K562 (cell line): Measurements from ENCODE around the gene SMIM35.

Experiments used
- ADNP ChIP-seq: fragments of 200-800 bp; sonication (Bioruptor generic); IDR thresholded peaks from 2 replicates; pipeline ENCODE4 v1.6.1; 2016; ENCODE audit warnings: missing genetic modification characterization, missing compliant biosample characterization
- CBX8 ChIP-seq: fragments of 200-600 bp; sonication (generic); IDR thresholded peaks from 2 replicates; pipeline ENCODE4 v1.6.1; 2012; ENCODE audit warnings: borderline replicate concordance, mixed run types, low read depth, mild to moderate bottlenecking, moderate library complexity, mixed read lengths, low read length, control low read depth, inconsistent platforms; ENCODE audit not compliant: poor library complexity, severe bottlenecking; ENCODE audit errors: extremely low read depth
- ETV5 ChIP-seq: sonication (generic); formaldehyde crosslinking; IDR thresholded peaks from 2 replicates; pipeline ENCODE4 v1.4.0; 2020; ENCODE audit warnings: low read depth, mild to moderate bottlenecking, missing genetic modification reagents
- MTA2 ChIP-seq: fragments of 450-650 bp; IDR thresholded peaks from 2 replicates; pipeline ENCODE4 v1.6.1; 2016; ENCODE audit warnings: low read depth
- MYC ChIP-seq, 2 experiments: fragments of 250-450 bp in 1 of 2; sonication (Bioruptor Pico) in 1 of 2; IDR thresholded peaks; 2 replicates each; pipeline versions ENCODE4 v1.5.1 to v1.6.1; 2012 to 2021; ENCODE audit warnings: low read depth in 2 of 2, borderline replicate concordance in 1 of 2, improper control_type of control experiment in 1 of 2, low read length in 1 of 2, mild to moderate bottlenecking in 1 of 2, moderate library complexity in 1 of 2
- RBBP5 ChIP-seq: fragments of 200-600 bp; sonication (generic); IDR thresholded peaks from 2 replicates; pipeline ENCODE4 v1.6.1; 2012; ENCODE audit warnings: borderline replicate concordance, mild to moderate bottlenecking, low read length, control low read depth, inconsistent platforms; ENCODE audit not compliant: insufficient read depth, poor library complexity, severe bottlenecking
- TBP ChIP-seq: optimal IDR thresholded peaks from 2 replicates; pipeline ENCODE3; 2011; ENCODE audit warnings: low read depth, low read length, improper control_type of control experiment
- ZNF12 ChIP-seq: sonication (generic); formaldehyde crosslinking; IDR thresholded peaks from 2 replicates; pipeline ENCODE4 v1.4.0; 2020; ENCODE audit warnings: mild to moderate bottlenecking, missing genetic modification reagents
- ZZZ3 ChIP-seq: fragments of 450-650 bp; IDR thresholded peaks from 2 replicates; pipeline ENCODE4 v1.6.1; 2016; ENCODE audit warnings: antibody characterized with exemption, mild to moderate bottlenecking, moderate library complexity
- TF ChIP-seq, protein P1 (sequence below), 3 experiments: IDR thresholded peaks in 2 of 3; conservative IDR thresholded peaks in 1 of 3; 2 replicates each; pipeline ENCODE4 v1.5.1; 2011 to 2012; ENCODE audit warnings: low read length in 3 of 3, mild to moderate bottlenecking in 3 of 3, control low read depth in 2 of 3, improper control_type of control experiment in 1 of 3, inconsistent platforms in 1 of 3, low read depth in 1 of 3, mixed read lengths in 1 of 3, moderate library complexity in 1 of 3; ENCODE audit not compliant: insufficient read depth in 2 of 3
- TF ChIP-seq, protein P2 (sequence below): fragments of 250-450 bp; sonication (Bioruptor Pico); IDR thresholded peaks from 2 replicates; pipeline ENCODE4 v1.8.0; 2021; ENCODE audit warnings: borderline replicate concordance, mild to moderate bottlenecking, moderate library complexity; ENCODE audit not compliant: poor library complexity, severe bottlenecking

DNA sequence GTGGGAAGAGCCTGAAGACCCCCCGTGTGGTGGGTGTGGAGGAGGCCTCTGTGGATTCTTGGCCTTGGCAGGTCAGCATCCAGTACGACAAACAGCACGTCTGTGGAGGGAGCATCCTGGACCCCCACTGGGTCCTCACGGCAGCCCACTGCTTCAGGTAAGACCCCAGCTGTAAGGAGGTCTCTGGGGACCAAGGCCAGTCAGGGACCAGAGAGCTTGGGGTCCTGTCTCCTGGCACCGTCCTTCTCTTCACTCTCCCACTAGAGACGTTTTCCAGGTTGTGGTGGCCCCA, 24.9 kb upstream of the SMIM35 start:
- TF ChIP-seq TBP (no peak), ZNF12 (no peak), ETV5 (CRISPR knock-in tag) (no peak), MTA2 (no peak), MYC (IDR thresholded peaks at IDR 0.05; ENCODE audit: low read depth, low read length) (no peak), MYC (CRISPR knock-in tag; IDR thresholded peaks at IDR 0.05; ENCODE audit: borderline replicate concordance, low read depth) (no peak), ADNP (tag) (no peak), RBBP5 (no peak), CBX8 (no peak), ZZZ3 (no peak)
- TF ChIP-seq, protein P1, sequence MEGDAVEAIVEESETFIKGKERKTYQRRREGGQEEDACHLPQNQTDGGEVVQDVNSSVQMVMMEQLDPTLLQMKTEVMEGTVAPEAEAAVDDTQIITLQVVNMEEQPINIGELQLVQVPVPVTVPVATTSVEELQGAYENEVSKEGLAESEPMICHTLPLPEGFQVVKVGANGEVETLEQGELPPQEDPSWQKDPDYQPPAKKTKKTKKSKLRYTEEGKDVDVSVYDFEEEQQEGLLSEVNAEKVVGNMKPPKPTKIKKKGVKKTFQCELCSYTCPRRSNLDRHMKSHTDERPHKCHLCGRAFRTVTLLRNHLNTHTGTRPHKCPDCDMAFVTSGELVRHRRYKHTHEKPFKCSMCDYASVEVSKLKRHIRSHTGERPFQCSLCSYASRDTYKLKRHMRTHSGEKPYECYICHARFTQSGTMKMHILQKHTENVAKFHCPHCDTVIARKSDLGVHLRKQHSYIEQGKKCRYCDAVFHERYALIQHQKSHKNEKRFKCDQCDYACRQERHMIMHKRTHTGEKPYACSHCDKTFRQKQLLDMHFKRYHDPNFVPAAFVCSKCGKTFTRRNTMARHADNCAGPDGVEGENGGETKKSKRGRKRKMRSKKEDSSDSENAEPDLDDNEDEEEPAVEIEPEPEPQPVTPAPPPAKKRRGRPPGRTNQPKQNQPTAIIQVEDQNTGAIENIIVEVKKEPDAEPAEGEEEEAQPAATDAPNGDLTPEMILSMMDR (IDR thresholded peaks at IDR 0.05 in 2 of 3, conservative IDR thresholded peaks at IDR 0.05 in 1 of 3; ENCODE audit: insufficient read depth in 2 of 3, low read depth in 1 of 3, low read length in 3 of 3), result no peak
- TF ChIP-seq, protein P2, sequence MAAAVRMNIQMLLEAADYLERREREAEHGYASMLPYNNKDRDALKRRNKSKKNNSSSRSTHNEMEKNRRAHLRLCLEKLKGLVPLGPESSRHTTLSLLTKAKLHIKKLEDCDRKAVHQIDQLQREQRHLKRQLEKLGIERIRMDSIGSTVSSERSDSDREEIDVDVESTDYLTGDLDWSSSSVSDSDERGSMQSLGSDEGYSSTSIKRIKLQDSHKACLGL, result no peak
